Epithelial cell of proximal tubule (primary cell): ENCODE measurements around the gene CAPN6. TPM values are rescaled to one million over a fixed set of nuclear protein-coding genes. Genes with fewer than 3 reads are reported as not detected.

ENCODE experiments used
- DNase-seq: peaks from one replicate; pipeline ENCODE4 v3.0.0-alpha.2; 2011; ENCODE audit warnings: low read depth
- H3K4me3 ChIP-seq: 2 replicates; pipeline ENCODE4 v1.5.1; 2011; ENCODE audit warnings: low read depth, mild to moderate bottlenecking, low read length
- total RNA-seq: library from RNA; depleted of rRNA; stranded (reverse); fragments of >200 nt; gene quantifications from 2 replicates; pipeline ENCODE4 v1.2.3, GENCODE V29; 2015
- TF ChIP-seq, protein P1 (sequence below): conservative IDR thresholded peaks from 2 replicates; pipeline ENCODE4 v1.5.1; 2012; ENCODE audit warnings: low read depth, mild to moderate bottlenecking, low read length

The CAPN6 gene, protein sequence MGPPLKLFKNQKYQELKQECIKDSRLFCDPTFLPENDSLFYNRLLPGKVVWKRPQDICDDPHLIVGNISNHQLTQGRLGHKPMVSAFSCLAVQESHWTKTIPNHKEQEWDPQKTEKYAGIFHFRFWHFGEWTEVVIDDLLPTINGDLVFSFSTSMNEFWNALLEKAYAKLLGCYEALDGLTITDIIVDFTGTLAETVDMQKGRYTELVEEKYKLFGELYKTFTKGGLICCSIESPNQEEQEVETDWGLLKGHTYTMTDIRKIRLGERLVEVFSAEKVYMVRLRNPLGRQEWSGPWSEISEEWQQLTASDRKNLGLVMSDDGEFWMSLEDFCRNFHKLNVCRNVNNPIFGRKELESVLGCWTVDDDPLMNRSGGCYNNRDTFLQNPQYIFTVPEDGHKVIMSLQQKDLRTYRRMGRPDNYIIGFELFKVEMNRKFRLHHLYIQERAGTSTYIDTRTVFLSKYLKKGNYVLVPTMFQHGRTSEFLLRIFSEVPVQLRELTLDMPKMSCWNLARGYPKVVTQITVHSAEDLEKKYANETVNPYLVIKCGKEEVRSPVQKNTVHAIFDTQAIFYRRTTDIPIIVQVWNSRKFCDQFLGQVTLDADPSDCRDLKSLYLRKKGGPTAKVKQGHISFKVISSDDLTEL
- 0.36 and 1.2 TPM in 2 replicates for total RNA-seq

DNA sequence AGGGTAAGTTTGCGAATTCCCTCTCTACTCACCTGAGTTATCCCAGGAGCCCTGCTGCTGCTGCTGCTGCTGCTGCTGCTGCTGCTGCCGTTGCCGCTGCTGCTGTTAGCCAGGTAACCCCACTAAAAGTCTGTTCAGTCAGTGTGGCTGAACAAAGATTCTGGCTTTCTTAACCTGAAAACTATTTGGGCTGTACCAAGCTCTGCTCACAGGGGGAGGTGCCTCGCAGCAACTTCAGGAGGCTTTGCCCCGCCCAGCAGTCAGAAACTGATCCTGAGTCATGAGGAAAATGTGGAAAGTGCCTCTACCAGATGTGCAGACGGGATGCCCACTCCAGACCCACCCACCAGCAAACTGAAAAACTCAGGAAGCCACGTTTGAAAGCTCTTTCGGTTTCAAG lies at the start of gene CAPN6:
Gene CAPN6, minus strand, starts transcription at position 145 of the 400 bp plus-strand sequence. CDS start 6,547 bp downstream, outside the sequence.
- no peak for DNase-seq
- H3K4me3 ChIP-seq = peak within 1 kb of the TSS; percentile 6
- TF ChIP-seq, protein P1, sequence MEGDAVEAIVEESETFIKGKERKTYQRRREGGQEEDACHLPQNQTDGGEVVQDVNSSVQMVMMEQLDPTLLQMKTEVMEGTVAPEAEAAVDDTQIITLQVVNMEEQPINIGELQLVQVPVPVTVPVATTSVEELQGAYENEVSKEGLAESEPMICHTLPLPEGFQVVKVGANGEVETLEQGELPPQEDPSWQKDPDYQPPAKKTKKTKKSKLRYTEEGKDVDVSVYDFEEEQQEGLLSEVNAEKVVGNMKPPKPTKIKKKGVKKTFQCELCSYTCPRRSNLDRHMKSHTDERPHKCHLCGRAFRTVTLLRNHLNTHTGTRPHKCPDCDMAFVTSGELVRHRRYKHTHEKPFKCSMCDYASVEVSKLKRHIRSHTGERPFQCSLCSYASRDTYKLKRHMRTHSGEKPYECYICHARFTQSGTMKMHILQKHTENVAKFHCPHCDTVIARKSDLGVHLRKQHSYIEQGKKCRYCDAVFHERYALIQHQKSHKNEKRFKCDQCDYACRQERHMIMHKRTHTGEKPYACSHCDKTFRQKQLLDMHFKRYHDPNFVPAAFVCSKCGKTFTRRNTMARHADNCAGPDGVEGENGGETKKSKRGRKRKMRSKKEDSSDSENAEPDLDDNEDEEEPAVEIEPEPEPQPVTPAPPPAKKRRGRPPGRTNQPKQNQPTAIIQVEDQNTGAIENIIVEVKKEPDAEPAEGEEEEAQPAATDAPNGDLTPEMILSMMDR = no peak

DNA sequence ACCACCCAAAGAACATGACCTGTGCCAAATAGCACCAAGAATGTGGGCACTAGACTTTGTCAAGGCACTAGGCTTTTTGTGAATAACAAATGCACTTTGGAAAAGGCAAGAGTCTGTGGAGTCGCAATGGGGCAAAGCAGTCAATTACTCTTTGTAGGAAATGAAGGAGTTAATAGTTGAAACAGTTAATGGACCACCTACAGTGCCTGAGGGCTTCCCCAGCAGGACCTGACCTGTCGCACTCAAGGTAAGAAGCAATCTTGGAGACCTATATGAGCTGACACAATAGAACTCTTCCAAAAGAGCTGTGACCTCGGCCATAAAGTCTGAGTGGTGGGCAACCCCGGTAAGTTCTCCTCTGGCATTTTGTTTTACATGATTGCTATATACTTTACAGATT lies 49.2 kb upstream of the CAPN6 start:
- no peak overlapping the region for H3K4me3 ChIP-seq
- TF ChIP-seq, protein P1 = no peak
- DNase-seq = no peak

DNA sequence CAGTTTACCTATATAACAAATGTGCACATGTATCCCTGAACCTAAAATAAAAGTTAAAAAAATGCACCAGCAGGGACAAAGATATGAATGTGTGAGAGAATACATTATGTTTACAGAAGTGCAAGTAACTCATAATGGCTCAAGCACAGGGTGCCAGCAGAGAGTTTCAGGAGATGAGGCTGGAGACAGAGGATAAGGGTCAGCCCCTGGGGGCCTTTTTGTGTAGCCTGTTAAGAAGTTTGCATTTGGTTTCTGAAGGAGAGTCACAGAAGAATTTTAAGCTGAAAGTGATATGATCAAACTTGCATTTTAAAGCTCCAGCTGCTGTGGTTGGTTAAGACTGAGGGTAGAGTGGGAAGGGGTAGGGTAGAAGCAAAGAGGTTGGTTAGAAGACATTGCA lies 48.6 kb upstream of the CAPN6 start:
- no peak for DNase-seq
- no peak overlapping the region for H3K4me3 ChIP-seq
- TF ChIP-seq, protein P1 = no peak

DNA sequence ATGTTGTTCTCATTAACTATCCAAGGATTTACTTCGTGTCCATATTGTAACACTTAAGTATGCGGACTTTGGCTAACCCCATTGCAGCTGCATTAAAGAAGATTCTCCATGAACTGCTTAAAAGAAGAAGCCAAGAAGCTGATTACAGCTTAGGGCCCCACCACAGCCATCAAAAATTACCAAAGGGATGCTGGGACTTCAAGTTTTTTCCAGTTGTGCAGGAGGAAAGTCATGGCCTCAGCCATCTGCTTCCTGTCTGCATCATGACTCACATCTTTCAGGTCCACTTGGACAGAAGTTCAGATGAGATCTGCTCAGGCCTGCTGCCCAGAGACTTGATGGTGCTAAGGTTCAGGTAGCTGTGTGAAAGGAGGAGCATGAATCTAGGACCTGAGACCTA lies 38.8 kb upstream of the CAPN6 start:
- DNase-seq = no peak
- TF ChIP-seq, protein P1 = no peak
- no peak overlapping the region for H3K4me3 ChIP-seq

DNA sequence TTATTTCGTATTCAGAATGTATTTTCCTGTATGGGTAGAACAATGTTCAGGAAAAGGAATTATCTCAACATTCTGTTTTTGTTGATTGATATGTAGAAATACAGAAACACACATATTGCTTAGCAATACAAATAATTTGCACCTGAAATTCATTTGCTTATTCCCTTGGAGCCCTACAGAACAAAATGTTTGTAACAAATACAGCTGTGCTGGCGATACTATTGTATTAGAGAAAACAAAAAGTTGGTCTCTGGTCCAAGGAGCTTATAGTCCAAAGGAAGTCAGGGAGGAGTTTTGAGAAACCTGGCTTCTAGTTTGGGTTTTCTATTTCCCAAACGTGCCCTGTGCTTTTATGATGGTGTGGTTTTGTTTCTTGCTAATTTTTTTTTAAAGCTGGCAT lies 37.8 kb upstream of the CAPN6 start:
- H3K4me3 ChIP-seq = no peak overlapping the region
- TF ChIP-seq, protein P1 = no peak
- DNase-seq = no peak

DNA sequence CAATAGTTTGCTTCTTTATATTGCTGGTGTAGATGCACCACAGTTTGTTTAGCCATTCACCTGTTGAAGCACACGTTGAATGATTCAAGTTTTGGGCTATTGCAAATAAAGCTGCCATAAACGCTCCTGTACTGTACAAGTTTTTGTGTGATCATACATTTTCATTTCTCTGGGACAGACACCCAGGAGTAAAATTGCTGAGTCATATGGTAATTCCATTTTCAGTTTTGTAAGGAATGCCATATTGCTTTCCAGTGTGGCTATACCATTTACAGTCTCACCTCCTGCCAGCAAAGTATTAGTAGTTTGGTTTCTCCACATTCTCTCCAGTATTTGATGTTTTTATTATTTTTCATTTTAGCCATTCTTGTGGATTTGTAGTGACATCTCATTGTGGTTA lies 32.0 kb upstream of the CAPN6 start:
- H3K4me3 ChIP-seq = no peak overlapping the region
- TF ChIP-seq, protein P1 = no peak
- DNase-seq = no peak

DNA sequence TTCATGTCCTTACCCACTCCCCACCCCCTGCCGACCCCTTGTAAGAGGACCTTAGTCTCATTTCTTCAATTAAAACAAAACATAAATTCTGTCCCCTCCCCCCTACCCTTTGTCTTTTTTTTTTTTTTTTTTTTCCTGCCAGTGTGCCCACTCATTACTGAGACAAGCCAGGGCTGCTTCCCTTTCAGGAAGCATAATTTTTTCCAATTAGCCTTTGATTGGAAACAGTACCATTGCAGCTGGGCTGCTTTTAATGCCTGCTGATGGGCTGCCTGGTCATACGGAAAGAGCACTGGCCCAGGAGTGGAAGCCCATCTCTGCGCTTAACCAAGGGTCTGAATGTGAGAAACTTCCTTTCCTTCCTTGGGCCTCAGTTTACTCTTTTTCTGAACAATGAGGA lies 18.6 kb upstream of the CAPN6 start:
- no peak for DNase-seq
- TF ChIP-seq, protein P1 = no peak
- H3K4me3 ChIP-seq = no peak overlapping the region
